ENCODE data around the gene PYCARD. TPM values are rescaled to one million over a fixed set of nuclear protein-coding genes. Genes with fewer than 3 reads are reported as not detected.
A peak's percentile ranks its signal among the peaks of the same experiment; 100 is the strongest.
"Not testable (repeated sequence)": the region's sequence is repeated elsewhere in the genome, so short reads cannot be mapped to it uniquely, and the experiment has no call there.

The PYCARD gene
- polyA plus RNA-seq (ENCODE audit: low read depth in 6 of 6): 10 to 100 TPM; 48.8 to 79.2 (median 68.8) TPM

DNA sequence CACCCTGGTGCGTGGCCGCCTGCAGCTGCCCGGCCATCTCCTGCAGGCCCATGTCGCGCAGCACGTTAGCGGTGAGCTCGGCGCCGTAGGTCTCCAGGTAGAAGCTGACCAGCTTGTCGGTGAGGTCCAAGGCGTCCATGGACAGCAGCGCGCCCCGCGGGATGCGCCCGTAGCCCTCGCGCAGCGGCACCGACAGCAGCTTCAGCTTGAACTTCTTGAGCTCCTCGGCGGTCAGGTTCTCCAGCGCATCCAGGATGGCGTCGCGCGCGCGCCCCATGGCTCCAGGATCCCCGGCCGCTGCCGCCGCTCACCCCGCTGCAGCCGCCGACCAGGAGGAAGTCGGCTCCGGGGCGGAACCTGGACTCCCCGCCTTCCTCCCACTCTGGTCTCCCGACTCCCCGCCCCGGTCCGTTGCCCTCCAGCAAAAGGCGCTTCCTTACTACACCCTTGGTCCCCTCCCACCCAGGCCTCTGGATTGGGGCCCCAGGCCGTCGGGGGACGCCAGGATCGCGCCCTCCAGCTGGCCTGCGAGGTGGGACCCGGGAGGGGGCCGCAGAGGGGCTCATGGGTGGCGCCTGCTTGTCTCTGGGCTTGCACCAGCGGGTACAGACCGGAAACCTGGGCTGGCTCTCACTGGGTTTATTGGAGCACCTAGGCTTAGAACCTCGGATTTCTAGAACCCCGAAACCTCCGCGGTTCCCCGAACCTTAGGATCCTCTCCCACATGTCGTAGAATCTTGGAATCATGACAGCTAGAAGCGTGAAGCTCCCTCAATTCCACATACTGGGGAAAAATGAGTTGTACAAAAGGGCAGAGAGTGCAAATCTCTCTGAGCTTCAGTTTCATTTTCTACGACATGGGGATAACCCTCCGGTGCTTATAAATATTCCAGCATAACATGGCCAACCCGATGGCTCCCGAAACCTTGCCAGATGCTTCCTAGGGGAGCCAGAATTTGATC lies at the start of gene PYCARD:
PYCARD (minus strand) TSS at position 347 of the 962 bp plus-strand sequence; CDS start at position 277, 70 bp downstream.
- H3K4me3 Mint-ChIP-seq: peak within 1 kb of the TSS; percentile 90 to 97 (median 92)
- ATAC-seq (ENCODE audit: low read depth in 2 of 2): peak; percentile 41 to 47
- H3K36me3 Mint-ChIP-seq: no peaks in the 10 kb centered on the region
- H3K27me3 Mint-ChIP-seq: no peaks in the 10 kb centered on the region
- H3K4me1 Mint-ChIP-seq: peaks cover 55 to 70% (median 60%) of the 10 kb centered on the region in 3 donors
- no peak for DNase-seq
- peak within 1 kb of the TSS; percentile 80 to 95 (median 92) for H3K27ac Mint-ChIP-seq
- no peaks in the 10 kb centered on the region for H3K9me3 Mint-ChIP-seq

DNA sequence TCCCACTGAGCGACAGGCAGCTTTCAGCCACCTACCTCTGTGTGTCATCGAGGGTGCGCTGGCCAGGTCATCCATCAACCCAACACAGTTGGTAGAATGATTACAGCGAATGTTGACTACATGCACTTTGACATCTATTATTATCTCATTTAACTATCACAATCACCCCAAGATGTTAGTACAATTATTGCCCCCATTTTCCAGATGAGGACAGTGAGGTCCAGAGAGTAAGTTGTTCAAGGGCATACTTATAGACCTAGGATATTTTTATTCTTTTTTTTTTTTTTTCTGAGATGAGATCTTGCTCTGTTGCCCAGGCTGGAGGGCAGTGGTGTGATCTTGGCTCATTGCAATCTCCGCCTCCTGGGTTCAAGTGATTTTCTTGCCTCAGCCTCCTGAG lies 48.9 kb upstream of the PYCARD start:
- ATAC-seq (ENCODE audit: low read depth in 2 of 2): no peak
- no peak overlapping the region for H3K27ac Mint-ChIP-seq

DNA sequence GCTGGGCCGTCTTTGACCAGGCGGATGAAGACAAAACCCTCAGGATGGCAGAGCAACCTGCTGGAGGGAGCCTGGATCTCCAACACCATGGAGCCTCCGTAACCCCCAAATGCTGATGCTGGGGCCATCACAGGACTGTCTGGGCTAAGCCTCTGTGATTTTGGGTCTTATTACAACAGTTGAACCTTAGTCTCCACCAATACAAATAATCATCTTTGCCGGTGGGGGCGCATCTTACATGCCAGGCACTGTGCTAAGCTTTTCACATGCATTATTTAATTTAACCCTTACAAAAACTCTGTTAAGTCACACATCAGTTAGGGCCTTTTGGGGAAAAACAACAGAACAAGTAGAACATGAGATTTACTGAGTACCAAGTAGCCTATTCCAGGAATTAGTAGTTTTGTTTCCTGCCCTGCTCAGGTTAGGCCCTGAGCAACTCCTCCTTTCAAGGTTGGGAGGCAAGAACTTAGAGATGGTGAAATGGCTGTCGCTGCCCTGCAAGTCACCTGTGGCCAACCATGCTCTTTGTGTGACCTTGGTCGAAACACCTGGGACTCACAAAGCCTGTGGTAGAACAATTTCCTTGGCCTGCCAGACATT lies 48.3 kb upstream of the PYCARD start:
- Mint-ChIP-seq H3K27me3 (peaks cover 8 to 32% (median 29%) of the 10 kb centered on the region in 3 donors), H3K4me1 (peaks cover 10 to 20% (median 11%) of the 10 kb centered on the region in 3 donors), H3K9me3 (no peaks in the 10 kb centered on the region), H3K36me3 (no peaks in the 10 kb centered on the region), H3K27ac (no peak overlapping the region), H3K4me3 (no peak overlapping the region)
- DNase-seq (no peak), ATAC-seq (ENCODE audit: low read depth in 2 of 2) (no peak)

More for the DNA sequence above, 48.9 kb upstream of the PYCARD start:
- Mint-ChIP-seq H3K36me3 (no peaks in the 10 kb centered on the region), H3K27me3 (peaks cover 8 to 32% (median 29%) of the 10 kb centered on the region in 3 donors), H3K9me3 (no peaks in the 10 kb centered on the region), H3K4me1 (peaks cover 10 to 20% (median 13%) of the 10 kb centered on the region in 3 donors), H3K4me3 (no peak overlapping the region)
- DNase-seq: no peak

- no peak for ATAC-seq (ENCODE audit: low read depth in 2 of 2)
- H3K4me3 Mint-ChIP-seq: no peak overlapping the region
- H3K9me3 Mint-ChIP-seq: no peaks in the 10 kb centered on the region
- no peak for DNase-seq
- H3K27ac Mint-ChIP-seq: no peak overlapping the region
- peaks cover 8 to 26% (median 25%) of the 10 kb centered on the region in 3 donors for H3K27me3 Mint-ChIP-seq
- peaks cover 7 to 25% (median 21%) of the 10 kb centered on the region in 3 donors for H3K4me1 Mint-ChIP-seq
- no peaks in the 10 kb centered on the region for H3K36me3 Mint-ChIP-seq
Measured at GRCh38 chr16:31248344-31248743, 45.8 kb upstream of the PYCARD start.

- H3K9me3 Mint-ChIP-seq: no peaks in the 10 kb centered on the region
- no peaks in the 10 kb centered on the region for H3K36me3 Mint-ChIP-seq
- peaks cover 0 to 21% (median 14%) of the 10 kb centered on the region in 3 donors for H3K27me3 Mint-ChIP-seq
- DNase-seq (no peak), ATAC-seq (ENCODE audit: low read depth in 2 of 2) (no peak)
- H3K27ac Mint-ChIP-seq: no peak overlapping the region
- no peak overlapping the region for H3K4me3 Mint-ChIP-seq
- H3K4me1 Mint-ChIP-seq: peaks cover 6 to 24% (median 13%) of the 10 kb centered on the region in 3 donors
Measured at GRCh38 chr16:31246296-31246695, 43.7 kb upstream of the PYCARD start.

DNA sequence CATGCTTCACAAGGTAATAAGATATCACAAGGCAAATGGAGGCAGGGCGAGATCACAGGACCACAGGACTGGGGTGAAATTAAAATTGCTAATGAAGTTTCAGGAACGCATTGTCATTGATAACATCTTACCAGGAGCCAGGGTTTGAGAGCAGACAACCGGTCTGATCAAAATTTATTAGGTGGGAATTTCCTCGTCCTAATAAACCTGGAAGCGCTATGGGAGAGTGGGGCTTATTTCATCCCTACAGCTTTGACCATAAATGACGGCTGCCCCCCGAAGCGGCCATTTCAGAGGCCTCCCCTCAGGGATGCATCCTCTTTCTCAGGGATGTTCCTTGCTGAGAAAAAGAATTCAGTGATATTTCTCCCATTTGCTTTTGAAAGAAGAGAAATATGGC lies 43.0 kb upstream of the PYCARD start:
- not testable (repeated sequence) for ATAC-seq (ENCODE audit: low read depth in 2 of 2); H3K9me3 Mint-ChIP-seq; DNase-seq; H3K36me3 Mint-ChIP-seq
- Mint-ChIP-seq H3K27me3 (peaks cover 0 to 21% (median 19%) of the 10 kb centered on the region in 3 donors), H3K4me3 (peak overlapping the region in 1 of 8 donors; percentile 16), H3K4me1 (peaks cover 6 to 24% (median 13%) of the 10 kb centered on the region in 3 donors), H3K27ac (peak overlapping the region in 1 of 6 donors; percentile 81)

DNA sequence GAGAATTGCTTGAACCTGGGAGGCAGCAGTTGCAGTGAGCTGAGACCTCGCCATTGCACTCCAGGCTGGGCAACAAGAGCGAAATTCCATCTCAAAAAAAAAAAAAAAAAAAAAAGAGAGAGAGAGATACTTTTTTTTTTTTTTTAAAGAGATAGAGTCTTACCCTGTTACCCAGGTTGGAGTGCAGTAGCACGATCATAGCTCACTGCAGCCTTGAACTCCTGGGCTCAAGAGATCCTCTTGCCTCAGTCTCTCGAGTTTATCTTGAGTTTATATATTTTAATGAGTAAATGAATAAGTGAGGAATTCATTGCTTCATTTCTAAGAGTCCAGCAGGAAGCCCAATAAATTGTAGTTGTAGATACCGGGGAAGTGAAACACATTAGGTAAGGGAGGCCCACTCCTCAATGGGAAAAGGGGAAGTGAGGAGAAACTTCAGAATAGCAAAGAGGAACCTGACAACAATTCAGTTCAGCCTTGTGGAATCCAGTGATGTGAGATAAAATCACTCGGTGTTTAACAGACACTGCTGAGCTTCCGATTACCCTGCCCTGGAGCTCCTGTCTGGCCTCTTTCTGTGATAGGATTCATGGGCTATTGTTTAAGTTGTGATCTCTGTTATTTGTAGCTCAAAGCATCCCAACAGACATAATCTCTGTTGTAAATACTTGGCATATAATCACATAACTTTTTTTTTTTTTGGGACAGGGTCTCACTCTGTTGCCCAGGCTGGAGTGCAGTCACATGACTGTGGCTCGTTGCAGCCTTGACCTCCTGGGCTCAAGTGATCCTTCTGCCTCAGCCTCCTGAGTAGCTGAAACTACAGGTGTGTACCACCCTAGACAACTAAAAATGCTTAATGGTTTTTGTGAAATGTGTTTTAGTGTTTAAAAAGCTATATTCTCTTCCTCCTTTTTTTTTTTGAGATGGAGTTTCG lies 41.4 kb upstream of the PYCARD start:
- H3K27me3 Mint-ChIP-seq: peaks cover 7 to 21% (median 14%) of the 10 kb centered on the region in 3 donors
- no peaks in the 10 kb centered on the region for H3K9me3 Mint-ChIP-seq
- H3K27ac Mint-ChIP-seq: peak overlapping the region in 4 of 6 donors; percentile 1 to 82 (median 33)
- H3K4me1 Mint-ChIP-seq: peaks cover 6 to 24% (median 18%) of the 10 kb centered on the region in 3 donors
- H3K36me3 Mint-ChIP-seq: no peaks in the 10 kb centered on the region
- peak; percentile 81 for DNase-seq
- ATAC-seq (ENCODE audit: low read depth in 2 of 2): peak; percentile 97
- peak overlapping the region in 6 of 8 donors; percentile 3 to 85 (median 60) for H3K4me3 Mint-ChIP-seq

GRCh38 chr16:31242206-31242605 lies 39.6 kb upstream of the PYCARD start:
- Mint-ChIP-seq H3K27ac (no peak overlapping the region), H3K27me3 (peaks cover 7 to 17% (median 13%) of the 10 kb centered on the region in 3 donors), H3K9me3 (no peaks in the 10 kb centered on the region), H3K4me3 (no peak overlapping the region), H3K4me1 (peaks cover 6 to 24% (median 18%) of the 10 kb centered on the region in 3 donors), H3K36me3 (no peaks in the 10 kb centered on the region)
- ATAC-seq (ENCODE audit: low read depth in 2 of 2) (no peak), DNase-seq (no peak)

- Mint-ChIP-seq H3K27me3 (peaks cover 7 to 21% (median 13%) of the 10 kb centered on the region in 3 donors), H3K4me1 (peaks cover 0 to 9% (median 5%) of the 10 kb centered on the region in 3 donors), H3K9me3 (peaks cover 0 to 10% (median 2%) of the 10 kb centered on the region in 7 donors), H3K4me3 (no peak overlapping the region), H3K36me3 (peaks cover 4 to 10% of the 10 kb centered on the region in 2 donors), H3K27ac (no peak overlapping the region)
- ATAC-seq (ENCODE audit: low read depth in 2 of 2) (no peak), DNase-seq (no peak)
Measured at GRCh38 chr16:31238041-31238440, 35.5 kb upstream of the PYCARD start.

- peaks cover 0 to 4% (median 0%) of the 10 kb centered on the region in 3 donors for H3K4me1 Mint-ChIP-seq
Measured at GRCh38 chr16:31229501-31229900, 26.9 kb upstream of the PYCARD start.

DNA sequence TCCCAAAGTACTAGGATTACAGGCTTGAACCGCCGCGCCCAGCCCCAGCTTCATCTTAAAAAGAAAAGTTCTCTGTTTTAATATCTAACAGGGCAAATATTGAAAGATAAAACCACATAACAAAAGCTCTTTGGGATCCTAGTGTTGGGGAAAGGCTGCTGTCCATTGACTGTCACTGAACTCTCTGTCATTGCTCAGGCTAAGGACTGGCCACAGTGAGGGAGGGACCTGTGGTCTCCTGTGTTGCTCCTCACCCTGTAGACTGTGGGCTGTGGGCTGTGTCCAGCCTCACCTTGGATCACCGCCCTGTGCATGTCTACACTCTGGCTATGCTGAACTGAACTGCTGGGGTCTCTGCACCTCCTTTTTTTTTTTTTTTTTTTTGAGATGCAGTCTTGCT lies 25.6 kb upstream of the PYCARD start:
- no peaks in the 10 kb centered on the region for H3K9me3 Mint-ChIP-seq
- no peak overlapping the region for H3K4me3 Mint-ChIP-seq
- H3K36me3 Mint-ChIP-seq: no peaks in the 10 kb centered on the region
- H3K27me3 Mint-ChIP-seq: peaks cover 0 to 11% (median 4%) of the 10 kb centered on the region in 3 donors
- DNase-seq (no peak), ATAC-seq (ENCODE audit: low read depth in 2 of 2) (no peak)
- H3K27ac Mint-ChIP-seq: no peak overlapping the region
- peaks cover 0 to 4% (median 0%) of the 10 kb centered on the region in 3 donors for H3K4me1 Mint-ChIP-seq

More at GRCh38 chr16:31229501-31229900, 26.9 kb upstream of the PYCARD start:
- ATAC-seq (ENCODE audit: low read depth in 2 of 2) (no peak), DNase-seq (no peak)
- peaks cover 4 to 6% of the 10 kb centered on the region in 2 donors for H3K36me3 Mint-ChIP-seq
- peaks cover 0 to 5% (median 0%) of the 10 kb centered on the region in 7 donors for H3K9me3 Mint-ChIP-seq
- no peak overlapping the region for H3K4me3 Mint-ChIP-seq
- peaks cover 0 to 11% (median 9%) of the 10 kb centered on the region in 3 donors for H3K27me3 Mint-ChIP-seq
- H3K27ac Mint-ChIP-seq: no peak overlapping the region

DNA sequence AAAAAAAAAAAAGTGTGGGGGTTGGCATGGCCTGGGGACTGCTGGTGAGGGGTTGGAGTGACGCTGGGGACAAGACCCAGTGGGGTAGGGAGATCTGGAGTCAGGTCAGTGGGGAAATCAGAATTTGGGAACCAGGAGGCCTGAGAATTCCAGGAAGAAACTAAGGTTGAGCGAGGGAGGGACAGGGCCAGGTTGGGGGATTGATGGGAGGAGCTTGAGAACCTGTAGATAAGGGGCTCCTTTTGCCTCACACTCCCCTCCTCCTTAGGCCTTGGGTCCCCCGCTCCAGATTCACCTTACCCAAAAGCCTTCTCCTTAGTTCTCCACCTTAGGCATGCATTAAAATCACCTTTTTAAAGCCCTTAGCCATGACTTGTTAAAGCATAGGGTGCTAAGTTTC lies 22.6 kb upstream of the PYCARD start:
- ATAC-seq (ENCODE audit: low read depth in 2 of 2) (no peak), DNase-seq (no peak)
- peaks cover 4 to 8% (median 5%) of the 10 kb centered on the region in 3 donors for H3K4me1 Mint-ChIP-seq
- H3K27ac Mint-ChIP-seq: peak overlapping the region in 1 of 6 donors; percentile 31
- H3K4me3 Mint-ChIP-seq: peak overlapping the region in 1 of 8 donors; percentile 61
- peaks cover 0 to 8% of the 10 kb centered on the region in 2 donors for H3K36me3 Mint-ChIP-seq
- H3K9me3 Mint-ChIP-seq: no peaks in the 10 kb centered on the region
- H3K27me3 Mint-ChIP-seq: peaks cover 18 to 27% (median 19%) of the 10 kb centered on the region in 3 donors
